GM12878 (cell line): ENCODE measurements around the gene RPS6KA4. TPM values are rescaled to one million over a fixed set of nuclear protein-coding genes. Genes with fewer than 3 reads are reported as not detected.

Experiments used
- ATAC-seq: fragments of 200-7000 bp; cut with Tn5 transposase; 3 replicates; pipeline ENCODE4 v1.9.1; 2020; ENCODE audit warnings: mild to moderate bottlenecking, moderate library complexity
- BruUV-seq: library from RNA; stranded (reverse); fragments of 400-500 nt; replicated peaks from 2 replicates; lab custom pipeline; 2021; lab: Mats Ljungman, UMichigan
- CTCF ChIA-PET: fragments of 300-600 bp; sonication (Branson Sonifier 250); formaldehyde crosslinking; extraction: SDS; loops from one replicate; lab custom pipeline; 2021; ENCODE audit warnings: inconsistent platforms; lab: Yijun Ruan, JAX
- POLR2A ChIA-PET: fragments of 350-600 bp; formaldehyde crosslinking; extraction: SDS; loops from one replicate; lab custom pipeline; 2021; ENCODE audit warnings: inconsistent platforms; lab: Charles Lee
- RAD21 ChIA-PET: fragments of 300-600 bp; sonication (Branson Sonifier 250); formaldehyde crosslinking; loops from one replicate; lab custom pipeline; 2023; ENCODE audit warnings: antibody characterized with exemption; ENCODE audit not compliant: unreplicated experiment; lab: Charles Lee
- SMC1A ChIA-PET: fragments of 300-600 bp; sonication (Branson Sonifier 250); formaldehyde crosslinking; loops from one replicate; lab custom pipeline; 2023; ENCODE audit not compliant: unreplicated experiment, uncharacterized antibody; lab: Charles Lee
- DNase-seq: peaks from one replicate; pipeline ENCODE4 v3.0.0-alpha.2; 2011; ENCODE audit warnings: low read depth, low spot score
- FAIRE-seq: peaks from 3 replicates; lab custom pipeline; 2011; peaks lifted over from hg19 to GRCh38; lab: Jason Lieb, UNC
- H2AFZ ChIP-seq: 2 replicates; pipeline ENCODE4 v1.6.0; 2011; ENCODE audit warnings: low read depth, low read length, control low read depth; ENCODE audit not compliant: control insufficient read depth
- H3K27ac ChIP-seq: 2 replicates; pipeline ENCODE4 v1.5.1; 2011; ENCODE audit warnings: control low read depth; ENCODE audit not compliant: control insufficient read depth, insufficient read depth
- H3K27me3 ChIP-seq, 2 experiments: replicated peaks in 1 of 2; 2 replicates each; pipeline versions ENCODE4 v1.6.0 to v1.6.1; 2011; ENCODE audit warnings: low read length in 1 of 2; ENCODE audit not compliant: control insufficient read depth in 2 of 2, insufficient read depth in 2 of 2
- H3K36me3 ChIP-seq, 2 experiments: 2 replicates each; pipeline ENCODE4 v1.5.1; 2011; ENCODE audit warnings: low read length in 1 of 2; ENCODE audit not compliant: control insufficient read depth in 2 of 2, insufficient read depth in 2 of 2
- H3K4me1 ChIP-seq: 2 replicates; pipeline ENCODE4 v1.6.1; 2011; ENCODE audit warnings: mild to moderate bottlenecking, low read length, moderate library complexity, mixed read lengths; ENCODE audit not compliant: control insufficient read depth, insufficient read depth
- H3K4me2 ChIP-seq: 2 replicates; pipeline ENCODE4 v1.6.0; 2011; ENCODE audit warnings: control low read depth; ENCODE audit not compliant: control insufficient read depth, insufficient read depth
- H3K4me3 ChIP-seq: fragments of 200-600 bp; sonication (generic); 2 replicates; pipeline ENCODE4 v1.5.1; 2016
- H3K79me2 ChIP-seq: 2 replicates; pipeline ENCODE4 v1.6.0; 2011; ENCODE audit warnings: low read length; ENCODE audit not compliant: control insufficient read depth, insufficient read depth
- H3K9ac ChIP-seq: 2 replicates; pipeline ENCODE4 v1.8.0; 2011; ENCODE audit warnings: low read length, control low read depth, mixed read lengths; ENCODE audit not compliant: control insufficient read depth, insufficient read depth
- H3K9me3 ChIP-seq: replicated peaks from 3 replicates; pipeline ENCODE4 v1.5.1; 2011; ENCODE audit warnings: mild to moderate bottlenecking, low read length; ENCODE audit not compliant: control insufficient read depth, insufficient read depth
- H4K20me1 ChIP-seq: 2 replicates; pipeline ENCODE4 v1.6.0; 2011; ENCODE audit not compliant: control insufficient read depth, insufficient read depth
- BMI1 ChIP-seq: fragments of 450-650 bp; IDR thresholded peaks from 2 replicates; pipeline ENCODE4 v1.6.1; 2016; ENCODE audit warnings: mild to moderate bottlenecking, moderate library complexity, borderline replicate concordance
- CBX3 ChIP-seq: fragments of 200-600 bp; sonication (generic); IDR thresholded peaks from 2 replicates; pipeline ENCODE4 v1.6.1; 2016; ENCODE audit warnings: low read depth, borderline replicate concordance
- CBX5 ChIP-seq: sonication (generic); IDR thresholded peaks from 2 replicates; pipeline ENCODE4 v1.6.1; 2016; ENCODE audit warnings: low read depth, moderate library complexity, mild to moderate bottlenecking, inconsistent platforms
- CHD1 ChIP-seq: IDR thresholded peaks from 2 replicates; pipeline ENCODE4 v1.6.1; 2012; ENCODE audit warnings: low read depth, low read length, improper control_type of control experiment
- E2F4 ChIP-seq: IDR thresholded peaks from 2 replicates; pipeline ENCODE4 v1.6.1; 2012; ENCODE audit warnings: low read depth, low read length, improper control_type of control experiment
- ELK1 ChIP-seq: IDR thresholded peaks from 2 replicates; pipeline ENCODE4 v1.6.1; 2012; ENCODE audit warnings: low read depth, low read length, improper control_type of control experiment
- JUND ChIP-seq: IDR thresholded peaks from 2 replicates; pipeline ENCODE4 v1.6.1; 2012; ENCODE audit warnings: low read depth, mild to moderate bottlenecking, low read length, improper control_type of control experiment, moderate library complexity
- MTA3 ChIP-seq: IDR thresholded peaks from 2 replicates; pipeline ENCODE4 v1.6.1; 2012; ENCODE audit warnings: low read length, inconsistent platforms, borderline replicate concordance
- NRF1 ChIP-seq: conservative IDR thresholded peaks from 2 replicates; pipeline ENCODE4 v1.6.1; 2011; ENCODE audit warnings: mild to moderate bottlenecking, low read depth, low read length, improper control_type of control experiment
- RELA ChIP-seq: fragments of 450-650 bp; IDR thresholded peaks from 2 replicates; pipeline ENCODE4 v1.8.0; 2014; ENCODE audit warnings: borderline replicate concordance; ENCODE audit not compliant: partially characterized antibody
- SREBF2 ChIP-seq: IDR thresholded peaks from 2 replicates; pipeline ENCODE4 v1.6.1; 2012; ENCODE audit warnings: mild to moderate bottlenecking, low read length
- STAT1 ChIP-seq: fragments of 450-650 bp; conservative IDR thresholded peaks from 2 replicates; pipeline ENCODE4 v1.6.1; 2014; ENCODE audit warnings: antibody characterized with exemption, mild to moderate bottlenecking
- STAT3 ChIP-seq: IDR thresholded peaks from 2 replicates; pipeline ENCODE4 v1.6.1; 2011; ENCODE audit warnings: low read depth, low read length, improper control_type of control experiment
- TBL1XR1 ChIP-seq: IDR thresholded peaks from 2 replicates; pipeline ENCODE4 v1.6.1; 2012; ENCODE audit warnings: low read depth, low read length, improper control_type of control experiment
- ZBTB33 ChIP-seq: fragments of 450-650 bp; IDR thresholded peaks from 2 replicates; pipeline ENCODE4 v1.6.1; 2017; ENCODE audit warnings: mild to moderate bottlenecking
- ZNF622 ChIP-seq: fragments of 450-650 bp; IDR thresholded peaks from 2 replicates; pipeline ENCODE4 v1.6.1; 2017; ENCODE audit warnings: mild to moderate bottlenecking, inconsistent platforms
- ZZZ3 ChIP-seq: IDR thresholded peaks from 2 replicates; pipeline ENCODE4 v1.6.1; 2011; ENCODE audit warnings: low read depth; ENCODE audit not compliant: control insufficient read depth, insufficient read length
- WGBS: methylation state at CpG from one replicate; pipeline ENCODE4 v1.1.6; 2016; ENCODE audit warnings: low lambda C conversion rate; ENCODE audit not compliant: insufficient replicate concordance, insufficient coverage; ENCODE audit errors: missing lambda C conversion rate; 5-methylcytosine and 5-hydroxymethylcytosine counted together
- in situ Hi-C: fragments of 300-500 bp; cut with MboI; formaldehyde crosslinking; loops from 9 replicates; pipeline ENCODE4 v1.14.3; 2018; ENCODE audit warnings: mixed read lengths
- intact Hi-C: fragments of 100-400 bp; cut with micrococcal nuclease; formaldehyde crosslinking; loops from one replicate; pipeline ENCODE4 v1.14.2; 2022; ENCODE audit not compliant: unreplicated experiment
- polyA plus RNA-seq, 11 experiments: library from polyadenylated mRNA; depleted of rRNA in 4 of 11; unstranded in 6 of 11; stranded (reverse) in 5 of 11; fragments of >200 nt; fragmentation: Nextera tagmentation in 4 of 11; fragmentation: Illumina TruSeq in 1 of 11; extraction: Ambion mirVana in 4 of 11; extraction: Trizol in 1 of 11; gene quantifications; 1 replicate in 1 of 11; 2 replicates in 10 of 11; pipeline versions ENCODE4 v1.2.1 to v1.2.3, GENCODE V29; 2011 to 2016; ENCODE audit warnings: inconsistent platforms in 2 of 11, missing spikeins in 2 of 11, low read depth in 1 of 11
- total RNA-seq, 4 experiments: library from RNA; depleted of rRNA in 3 of 4; stranded (reverse); fragments of >200 nt in 3 of 4; fragmentation: Illumina TruSeq in 1 of 4; extraction: Trizol in 1 of 4; gene quantifications; 2 replicates each; pipeline versions ENCODE4 v1.2.1 to v1.2.3, GENCODE V29; 2013 to 2021

The RPS6KA4 gene
- total and polyA plus RNA-seq, 10 of the 15 experiments (the other 5 are each of a cell fraction or from before 2014, with no cell fraction given), result 0.34 to 32.6 (median 11.3) TPM

- CTCF ChIA-PET, result no interaction called here
- no TSS peak for BruUV-seq
- 31% methylated on average over 14 of the region's 16 CpGs for WGBS
These were observed 50.9 kb downstream of the RPS6KA4 start for GRCh38 chr11:64409707-64410403.

GRCh38 chr11:64410404-64410734, 51.4 kb downstream of the RPS6KA4 start:
- FAIRE-seq (no peak), DNase-seq (no peak), ATAC-seq (no peak)
- TF ChIP-seq ZNF622 (no peak), CHD1 (no peak), ELK1 (no peak), STAT1 (no peak), CBX3 (no peak), BMI1 (no peak), JUND (no peak), ZZZ3 (no peak), ZBTB33 (no peak), MTA3 (no peak)
- CTCF ChIA-PET, result no interaction called here
- Histone ChIP-seq H3K27me3 (no peaks in the 10 kb centered on the region; a peak in 3 of 4 replicates), H3K4me1 (no peaks in the 10 kb centered on the region), H3K36me3 (no peaks in the 10 kb centered on the region), H3K4me2 (no peak overlapping the region), H3K9me3 (no peaks in the 10 kb centered on the region), H3K27ac (no peak overlapping the region), H3K79me2 (no peaks in the 10 kb centered on the region), H4K20me1 (no peaks in the 10 kb centered on the region), H2AFZ (no peak overlapping the region), H3K9ac (no peak overlapping the region), H3K4me3 (no peak overlapping the region)
- 11% methylated on average over 7 of the region's 7 CpGs for WGBS
- POLR2A ChIA-PET, result no interaction called here
- BruUV-seq, result no TSS peak
- in situ Hi-C loops, result no loop called here
- RAD21 ChIA-PET, result no interaction called here
- intact Hi-C loops, result no loop called here
- SMC1A ChIA-PET, result no interaction called here

More at GRCh38 chr11:64409707-64410403, 50.9 kb downstream of the RPS6KA4 start:
- H3K79me2 ChIP-seq, result no peaks in the 10 kb centered on the region
- no peaks in the 10 kb centered on the region for H3K9me3 ChIP-seq
- no peak overlapping the region for H2AFZ ChIP-seq
- ATAC-seq (no peak), FAIRE-seq (no peak), DNase-seq (no peak)
- intact Hi-C loops (no loop called here), in situ Hi-C loops (no loop called here)
- ChIA-PET RAD21 (no interaction called here), POLR2A (no interaction called here), SMC1A (no interaction called here)
- H3K27ac ChIP-seq, result no peak overlapping the region
- H3K27me3 ChIP-seq, result no peaks in the 10 kb centered on the region; a peak in 4 of 4 replicates
- no peak overlapping the region for H3K4me2 ChIP-seq
- H3K9ac ChIP-seq, result no peak overlapping the region
- no peaks in the 10 kb centered on the region for H3K4me1 ChIP-seq
- H3K4me3 ChIP-seq, result no peak overlapping the region
- H3K36me3 ChIP-seq, result no peaks in the 10 kb centered on the region
- H4K20me1 ChIP-seq, result no peaks in the 10 kb centered on the region
- TF ChIP-seq RELA (no peak), CBX5 (no peak), STAT3 (no peak), NRF1 (no peak), TBL1XR1 (no peak), E2F4 (no peak), SREBF2 (no peak)
